Gastrocnemius medialis (tissue), 4 donors: Measurements from ENCODE around the gene VAV2. TPM values are rescaled to one million over a fixed set of nuclear protein-coding genes. Genes with fewer than 3 reads are reported as not detected.

Experiments
- ATAC-seq, 2 donors: fragments of 150-250 bp; one replicate each; pipeline ENCODE4 v1.9.1; 2016
- DNase-seq, 2 donors: peaks; one replicate each; pipeline ENCODE4 v3.0.0-alpha.2; 2019
- H3K27ac ChIP-seq, 4 donors: fragments of 200-600 bp; sonication (generic); 1 replicate in 1 of 4; 2 replicates in 3 of 4; pipeline ENCODE4 v1.5.1; 2016 to 2018; ENCODE audit warnings: mild to moderate bottlenecking in 2 of 4, moderate library complexity in 1 of 4
- H3K27me3 ChIP-seq, 3 donors: fragments of 200-600 bp; sonication (generic) in 2 of 3; 1 replicate in 1 of 3; 2 replicates in 2 of 3; pipeline versions ENCODE4 v1.5.1 to v1.6.0; 2016 to 2019; ENCODE audit warnings: mild to moderate bottlenecking in 1 of 3, moderate library complexity in 1 of 3
- H3K36me3 ChIP-seq, 2 donors: fragments of 200-600 bp; sonication (generic) in 1 of 2; one replicate each; pipeline ENCODE4 v1.5.1; 2017 to 2018
- H3K4me1 ChIP-seq, 2 donors: fragments of 200-600 bp; sonication (generic) in 1 of 2; one replicate each; pipeline ENCODE4 v1.5.1; 2016 to 2017; ENCODE audit warnings: mild to moderate bottlenecking in 2 of 2
- H3K4me3 ChIP-seq, 4 donors: fragments of 200-600 bp; sonication (generic) in 3 of 4; 1 replicate in 1 of 4; 2 replicates in 3 of 4; pipeline ENCODE4 v1.5.1; 2016 to 2019; ENCODE audit warnings: mild to moderate bottlenecking in 2 of 4
- H3K9me3 ChIP-seq, 3 donors: fragments of 200-600 bp; sonication (generic) in 2 of 3; 1 replicate in 1 of 3; 2 replicates in 2 of 3; pipeline ENCODE4 v1.5.1; 2016 to 2019
- POLR2A ChIP-seq, 2 donors: fragments of 450-650 bp; IDR thresholded peaks; one replicate each; pipeline ENCODE4 v1.6.1; 2017; ENCODE audit warnings: antibody characterized with exemption in 2 of 2, mild to moderate bottlenecking in 2 of 2, moderate library complexity in 2 of 2
- in situ Hi-C, 4 donors: fragments of 200-750 bp; cut with MboI; loops; one replicate each; pipeline versions ENCODE4 v1.15.0 to v1.8.0; 2017; ENCODE audit warnings: low sequenced_read_pairs in 4 of 4
- intact Hi-C: fragments of 100-400 bp; cut with DNase I; formaldehyde crosslinking; loops from one replicate; pipeline ENCODE4 v1.15.1; 2023; ENCODE audit warnings: low total_unique reads
- total RNA-seq, 4 donors: library from RNA; depleted of rRNA; stranded (reverse); fragments of >200 nt; gene quantifications; one replicate each; pipeline versions ENCODE4 v1.1.0 to v1.2.3, GENCODE V29; 2016
- TF ChIP-seq, protein P1 (sequence below), 5 experiments: fragments of 450-650 bp in 3 of 5; fragments of 200-600 bp in 2 of 5; sonication (generic) in 2 of 5; IDR thresholded peaks in 4 of 5; conservative IDR thresholded peaks in 1 of 5; 1 replicate in 4 of 5; 2 replicates in 1 of 5; pipeline ENCODE4 v1.5.1; 2016 to 2019; ENCODE audit warnings: antibody characterized with exemption in 5 of 5, mild to moderate bottlenecking in 3 of 5, moderate library complexity in 3 of 5

VAV2 gene
- total RNA-seq, 4 donors from 2014 or later, result 0.51 to 1.2 (median 0.97) TPM

DNA sequence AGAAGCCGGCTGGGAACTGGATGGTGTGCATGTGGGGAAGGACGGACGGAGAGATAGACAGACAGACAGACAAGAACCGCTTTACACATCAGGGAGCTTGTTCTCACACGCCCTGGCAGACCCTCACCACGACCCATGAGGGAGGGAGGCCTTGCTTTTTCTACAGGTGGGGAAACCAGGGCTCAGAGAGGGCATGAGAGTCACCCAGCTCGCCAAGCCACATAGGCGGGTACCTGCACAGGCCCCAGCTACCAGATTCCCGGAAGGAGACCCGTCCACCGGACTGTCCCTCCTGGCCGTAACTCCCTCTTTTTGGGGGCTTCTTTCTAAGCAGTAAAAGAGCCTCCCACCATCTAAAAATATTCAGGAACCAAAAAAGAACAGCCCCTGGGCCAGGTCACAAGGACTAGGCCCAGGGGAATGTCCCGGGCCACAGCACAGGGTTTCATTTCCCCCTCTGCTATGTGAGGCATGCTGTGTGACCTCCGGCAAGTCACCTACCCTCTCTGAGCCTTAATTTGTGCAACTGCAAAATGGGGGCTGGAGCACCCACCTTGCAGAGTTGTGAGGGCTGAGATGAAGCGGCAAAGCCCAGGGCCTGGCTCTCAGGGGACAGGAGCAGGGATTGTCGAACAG lies 169.6 kb downstream of the VAV2 start:
- ATAC-seq (no peak), DNase-seq (no peak)
- TF ChIP-seq, protein P1, sequence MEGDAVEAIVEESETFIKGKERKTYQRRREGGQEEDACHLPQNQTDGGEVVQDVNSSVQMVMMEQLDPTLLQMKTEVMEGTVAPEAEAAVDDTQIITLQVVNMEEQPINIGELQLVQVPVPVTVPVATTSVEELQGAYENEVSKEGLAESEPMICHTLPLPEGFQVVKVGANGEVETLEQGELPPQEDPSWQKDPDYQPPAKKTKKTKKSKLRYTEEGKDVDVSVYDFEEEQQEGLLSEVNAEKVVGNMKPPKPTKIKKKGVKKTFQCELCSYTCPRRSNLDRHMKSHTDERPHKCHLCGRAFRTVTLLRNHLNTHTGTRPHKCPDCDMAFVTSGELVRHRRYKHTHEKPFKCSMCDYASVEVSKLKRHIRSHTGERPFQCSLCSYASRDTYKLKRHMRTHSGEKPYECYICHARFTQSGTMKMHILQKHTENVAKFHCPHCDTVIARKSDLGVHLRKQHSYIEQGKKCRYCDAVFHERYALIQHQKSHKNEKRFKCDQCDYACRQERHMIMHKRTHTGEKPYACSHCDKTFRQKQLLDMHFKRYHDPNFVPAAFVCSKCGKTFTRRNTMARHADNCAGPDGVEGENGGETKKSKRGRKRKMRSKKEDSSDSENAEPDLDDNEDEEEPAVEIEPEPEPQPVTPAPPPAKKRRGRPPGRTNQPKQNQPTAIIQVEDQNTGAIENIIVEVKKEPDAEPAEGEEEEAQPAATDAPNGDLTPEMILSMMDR (IDR thresholded peaks at IDR 0.05 in 4 of 5, conservative IDR thresholded peaks at IDR 0.05 in 1 of 5), result no peak
- Histone ChIP-seq H3K9me3 (no peaks in the 10 kb centered on the region), H3K4me3 (no peak overlapping the region), H3K36me3 (no peaks in the 10 kb centered on the region), H3K27me3 (peaks cover 0 to 3% (median 0%) of the 10 kb centered on the region in 3 donors), H3K4me1 (no peaks in the 10 kb centered on the region), H3K27ac (no peak overlapping the region)
- intact Hi-C loops (no loop called here), in situ Hi-C loops (no loop called here)

DNA sequence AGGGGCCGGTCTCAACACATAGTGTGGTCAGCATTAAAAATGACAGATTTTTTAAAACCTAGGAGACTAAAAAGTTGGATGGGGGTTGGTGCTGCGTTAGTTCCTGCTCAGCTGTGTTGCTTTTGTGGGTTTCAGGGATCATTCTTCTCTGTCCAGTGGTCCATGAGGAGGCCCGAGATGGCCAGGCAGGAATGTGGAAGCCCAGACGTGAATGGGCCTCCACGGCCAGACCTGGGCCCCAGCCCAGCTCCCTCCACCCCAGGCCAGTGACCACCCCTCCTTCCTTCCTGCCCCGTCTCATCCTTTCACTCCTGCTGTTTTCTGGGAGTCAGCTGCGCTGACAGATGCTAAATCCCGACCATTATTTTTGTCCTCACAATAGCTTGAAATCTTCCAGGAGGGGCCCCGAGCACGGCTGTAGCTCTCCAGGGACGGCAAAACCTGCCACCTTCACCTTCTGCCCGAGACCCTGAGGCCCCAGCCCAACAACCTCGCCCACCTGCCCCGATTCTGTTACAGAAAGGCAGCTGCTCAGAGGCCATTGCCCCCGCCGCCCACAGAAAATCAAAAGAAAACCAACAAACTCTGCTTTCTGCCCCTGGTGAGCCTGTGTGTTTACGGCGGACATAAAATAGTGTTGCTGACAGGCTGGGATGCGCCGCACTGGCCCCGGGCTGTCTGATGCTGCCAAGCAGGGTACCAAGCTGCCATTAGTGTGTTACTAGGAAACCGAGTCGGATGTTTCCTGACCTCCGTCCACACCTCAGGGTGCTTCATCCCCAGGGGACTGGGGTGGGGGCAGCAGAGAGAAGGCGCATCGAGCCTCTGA lies 170.3 kb downstream of the VAV2 start:
- H3K9me3 ChIP-seq, result no peaks in the 10 kb centered on the region
- intact Hi-C loops, result no loop called here
- H3K36me3 ChIP-seq, result no peaks in the 10 kb centered on the region
- H3K4me3 ChIP-seq, result no peak overlapping the region
- peaks cover 0 to 4% (median 3%) of the 10 kb centered on the region in 3 donors for H3K27me3 ChIP-seq
- no peaks in the 10 kb centered on the region for H3K4me1 ChIP-seq
- no peak for TF ChIP-seq POLR2A (IDR thresholded peaks at IDR 0.05)
- TF ChIP-seq, protein P1 (IDR thresholded peaks at IDR 0.05 in 4 of 5, conservative IDR thresholded peaks at IDR 0.05 in 1 of 5), result no peak
- no peak for ATAC-seq
- DNase-seq, result no peak
- in situ Hi-C loops, result no loop called here
- H3K27ac ChIP-seq, result no peak overlapping the region

DNA sequence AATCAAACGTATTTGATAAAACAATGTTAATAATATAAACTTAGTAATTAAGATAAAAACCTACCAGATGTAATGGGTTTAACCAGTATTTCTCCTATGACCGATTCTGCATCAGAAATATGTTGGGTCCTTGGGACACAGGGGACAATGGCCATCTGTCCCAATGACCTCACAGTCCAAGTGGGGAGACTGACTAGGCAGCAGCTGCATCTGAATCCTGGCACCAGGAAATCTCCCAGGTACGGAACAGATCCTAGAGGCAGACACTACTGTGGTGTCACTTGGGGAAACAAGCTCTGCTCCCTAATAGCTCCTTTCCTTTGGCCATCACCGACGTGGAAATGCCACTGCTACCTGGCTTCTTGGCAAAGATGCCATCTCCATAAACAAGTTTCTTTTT lies 172.2 kb downstream of the VAV2 start:
- ATAC-seq (no peak), DNase-seq (no peak)
- no peak overlapping the region for H3K27ac ChIP-seq
- no peaks in the 10 kb centered on the region for H3K36me3 ChIP-seq
- H3K4me3 ChIP-seq, result no peak overlapping the region
- H3K9me3 ChIP-seq, result no peaks in the 10 kb centered on the region
- in situ Hi-C loops, result no loop called here
- H3K27me3 ChIP-seq, result peaks cover 0 to 9% (median 3%) of the 10 kb centered on the region in 3 donors
- H3K4me1 ChIP-seq, result no peaks in the 10 kb centered on the region
- intact Hi-C loops, result no loop called here
- TF ChIP-seq, protein P1 (IDR thresholded peaks at IDR 0.05 in 4 of 5, conservative IDR thresholded peaks at IDR 0.05 in 1 of 5), result no peak
- no peak for TF ChIP-seq POLR2A (IDR thresholded peaks at IDR 0.05)

DNA sequence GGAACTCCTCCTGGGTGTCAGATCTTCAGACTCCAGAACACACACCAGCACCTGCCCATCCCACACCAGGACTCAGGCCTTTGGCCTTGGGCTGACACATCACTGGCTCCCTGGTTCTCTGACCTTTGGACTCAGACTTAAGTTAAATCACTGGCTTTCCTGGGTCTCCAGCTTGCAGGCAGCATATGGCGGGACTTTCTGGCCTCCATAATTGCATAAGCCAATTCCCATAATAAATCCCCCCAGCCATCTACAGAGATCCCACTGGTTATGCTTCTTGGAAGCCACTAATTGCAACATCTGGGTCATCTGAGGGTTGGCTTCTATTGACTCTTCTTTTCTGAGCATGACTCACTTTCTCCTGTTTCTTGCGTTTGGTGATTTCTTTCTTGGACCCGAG lies 173.7 kb downstream of the VAV2 start:
- intact Hi-C loops (no loop called here), in situ Hi-C loops (no loop called here)
- Histone ChIP-seq H3K4me3 (no peak overlapping the region), H3K36me3 (no peaks in the 10 kb centered on the region), H3K9me3 (no peaks in the 10 kb centered on the region), H3K27me3 (peaks cover 0 to 9% (median 3%) of the 10 kb centered on the region in 3 donors), H3K4me1 (no peaks in the 10 kb centered on the region), H3K27ac (no peak overlapping the region)
- DNase-seq, result no peak
- TF ChIP-seq, protein P1 (IDR thresholded peaks at IDR 0.05 in 4 of 5, conservative IDR thresholded peaks at IDR 0.05 in 1 of 5), result no peak
- TF ChIP-seq POLR2A (IDR thresholded peaks at IDR 0.05), result no peak
- ATAC-seq, result no peak
